HepG2 (cell line): ENCODE measurements around the gene CHN1. TPM values are rescaled to one million over a fixed set of nuclear protein-coding genes. Genes with fewer than 3 reads are reported as not detected.

ENCODE experiments used
- ATAC-seq: fragments of 200-7000 bp; cut with Tn5 transposase; 3 replicates; pipeline ENCODE4 v1.9.1; 2020; ENCODE audit warnings: mild to moderate bottlenecking, moderate library complexity
- BruUV-seq: library from RNA; stranded (reverse); fragments of 400-500 nt; replicated peaks from 2 replicates; lab custom pipeline; 2021; lab: Mats Ljungman, UMichigan
- CTCF ChIA-PET: fragments of 300-600 bp; formaldehyde crosslinking; extraction: SDS; loops from one replicate; lab custom pipeline; 2021; ENCODE audit warnings: low total read pairs, inconsistent platforms, low intra/inter-chr PET ratio; lab: Yijun Ruan, JAX
- POLR2A ChIA-PET: fragments of 350-600 bp; sonication (Branson Sonifier 250); formaldehyde crosslinking; loops from one replicate; lab custom pipeline; 2020; ENCODE audit warnings: antibody characterized with exemption, inconsistent platforms; lab: Yijun Ruan, JAX
- DNase-seq: peaks from one replicate; pipeline ENCODE4 v3.0.0-alpha.2; 2015; ENCODE audit warnings: low spot score
- FAIRE-seq: peaks from 3 replicates; lab custom pipeline; 2011; peaks lifted over from hg19 to GRCh38; lab: Jason Lieb, UNC
- H2AFZ ChIP-seq: one replicate; pipeline ENCODE4 v1.6.1; 2011; ENCODE audit warnings: low read length, inconsistent platforms
- H3K27ac ChIP-seq: fragments of 300-600 bp; 3 replicates; pipeline ENCODE4 v1.8.0; 2011; ENCODE audit warnings: mixed run types, mild to moderate bottlenecking, mixed read lengths, low read length, inconsistent platforms; ENCODE audit not compliant: insufficient read depth; ENCODE audit errors: extremely low read length
- H3K27me3 ChIP-seq, 2 experiments: fragments of 200-600 bp in 1 of 2; 2 replicates in 1 of 2; 3 replicates in 1 of 2; pipeline versions ENCODE4 v1.6.0 to v1.8.0; 2011; ENCODE audit warnings: low read length in 2 of 2, mild to moderate bottlenecking in 2 of 2, moderate library complexity in 2 of 2, inconsistent platforms in 1 of 2; ENCODE audit not compliant: insufficient read depth in 2 of 2, control insufficient read depth in 1 of 2
- H3K36me3 ChIP-seq, 2 experiments: fragments of 200-600 bp in 1 of 2; replicated peaks in 1 of 2; 2 replicates in 1 of 2; 3 replicates in 1 of 2; pipeline versions ENCODE4 v1.5.1 to v1.8.0; 2011; ENCODE audit warnings: low read length in 2 of 2, inconsistent platforms in 1 of 2; ENCODE audit not compliant: insufficient read depth in 2 of 2, control insufficient read depth in 1 of 2
- H3K4me1 ChIP-seq: 2 replicates; pipeline ENCODE4 v1.5.1; 2012; ENCODE audit warnings: low read length, inconsistent platforms; ENCODE audit not compliant: insufficient read depth
- H3K4me2 ChIP-seq: 2 replicates; pipeline ENCODE4 v1.6.0; 2011; ENCODE audit warnings: low read depth, low read length, inconsistent platforms
- H3K4me3 ChIP-seq, 3 experiments: fragments of 200-600 bp in 1 of 3; sonication (generic), shearing (Covaris generic) in 1 of 3; replicated peaks in 1 of 3; 2 replicates each; pipeline ENCODE4 v1.5.1; 2011 to 2016; ENCODE audit warnings: low read length in 3 of 3, inconsistent platforms in 2 of 3, low read depth in 2 of 3, mild to moderate bottlenecking in 2 of 3, control low read depth in 1 of 3, mixed read lengths in 1 of 3; ENCODE audit not compliant: insufficient read depth in 1 of 3
- H3K79me2 ChIP-seq: one replicate; pipeline ENCODE4 v1.6.1; 2011; ENCODE audit warnings: low read length, inconsistent platforms; ENCODE audit not compliant: insufficient read depth
- H3K9ac ChIP-seq: 2 replicates; pipeline ENCODE4 v1.6.0; 2011; ENCODE audit warnings: mild to moderate bottlenecking, low read depth, low read length, inconsistent platforms; ENCODE audit not compliant: insufficient read depth
- H3K9me3 ChIP-seq: 2 replicates; pipeline ENCODE4 v1.5.1; 2012; ENCODE audit warnings: mild to moderate bottlenecking, low read length
- H4K20me1 ChIP-seq: 2 replicates; pipeline ENCODE4 v1.6.0; 2011; ENCODE audit warnings: inconsistent platforms, mild to moderate bottlenecking, low read length, moderate library complexity; ENCODE audit not compliant: insufficient read depth
- AKAP8 ChIP-seq: sonication (generic); formaldehyde crosslinking; IDR thresholded peaks from 2 replicates; pipeline ENCODE4 v1.5.1; 2020; ENCODE audit warnings: mild to moderate bottlenecking, missing genetic modification reagents
- CENPT ChIP-seq: sonication (generic); formaldehyde crosslinking; IDR thresholded peaks from 2 replicates; pipeline ENCODE4 v1.8.0; 2022; ENCODE audit warnings: low read depth, mild to moderate bottlenecking, moderate library complexity, missing genetic modification reagents
- EZH2 ChIP-seq: conservative IDR thresholded peaks from 2 replicates; pipeline ENCODE4 v1.6.1; 2012; ENCODE audit warnings: mild to moderate bottlenecking, low read depth, low read length, moderate library complexity
- MTF2 ChIP-seq: sonication (generic); formaldehyde crosslinking; IDR thresholded peaks from 2 replicates; pipeline ENCODE4 v1.5.0; 2020; ENCODE audit warnings: missing genetic modification reagents, borderline replicate concordance
- NCOA2 ChIP-seq: sonication (generic); formaldehyde crosslinking; IDR thresholded peaks from 2 replicates; pipeline ENCODE4 v1.8.0; 2022; ENCODE audit warnings: inconsistent platforms
- NR2F6 ChIP-seq, 2 experiments: IDR thresholded peaks; 2 replicates each; pipeline ENCODE4 v1.6.1; 2016; ENCODE audit warnings: antibody characterized with exemption in 1 of 2, mild to moderate bottlenecking in 1 of 2
- PHB2 ChIP-seq: fragments of 450-650 bp; IDR thresholded peaks from 2 replicates; pipeline ENCODE4 v1.6.1; 2018; ENCODE audit not compliant: partially characterized antibody
- POGZ ChIP-seq: sonication (generic); formaldehyde crosslinking; IDR thresholded peaks from 2 replicates; pipeline ENCODE4 v1.4.0; 2020; ENCODE audit warnings: mild to moderate bottlenecking, missing genetic modification reagents
- RBM39 ChIP-seq: fragments of 200-400 bp; formaldehyde crosslinking; IDR thresholded peaks from one replicate; pipeline ENCODE4 v1.6.1; 2018; ENCODE audit warnings: antibody characterized with exemption, mild to moderate bottlenecking, low read depth, low read length; ENCODE audit not compliant: poor library complexity, severe bottlenecking
- ZNF761 ChIP-seq: sonication (generic); formaldehyde crosslinking; conservative IDR thresholded peaks from 2 replicates; pipeline ENCODE4 v1.4.0; 2020; ENCODE audit warnings: mild to moderate bottlenecking, missing genetic modification reagents
- WGBS: methylation state at CpG from one replicate; pipeline ENCODE4 v1.1.6; 2017; ENCODE audit warnings: low lambda C conversion rate; 5-methylcytosine and 5-hydroxymethylcytosine counted together
- in situ Hi-C: cut with HindIII; loops from 2 replicates; pipeline ENCODE4 v1.10.0; 2017; ENCODE audit warnings: low pct_unique_long_range_greater_than_20kb; ENCODE audit not compliant: extremely low pct_ligation_motif_present
- intact Hi-C: fragments of 100-400 bp; cut with micrococcal nuclease; formaldehyde crosslinking; loops from one replicate; pipeline ENCODE4 v1.10.0; 2022; ENCODE audit not compliant: unreplicated experiment
- polyA plus RNA-seq, 8 experiments: library from polyadenylated mRNA; depleted of rRNA in 3 of 8; stranded (reverse) in 7 of 8; unstranded in 1 of 8; fragments of >200 nt; fragmentation: Illumina TruSeq in 4 of 8; extraction: Trizol in 4 of 8; gene quantifications; 2 replicates each; pipeline versions ENCODE4 v1.2.1 to v1.2.3, GENCODE V29; 2011 to 2016; ENCODE audit warnings: low read depth in 4 of 8, missing spikeins in 1 of 8, mixed read lengths in 1 of 8; ENCODE audit not compliant: insufficient read depth in 1 of 8
- total RNA-seq, 5 experiments: library from RNA; depleted of rRNA; stranded (reverse); fragments of >200 nt; fragmentation: Illumina TruSeq; extraction: Trizol; gene quantifications; 2 replicates each; pipeline ENCODE4 v1.2.3, GENCODE V29; 2016; ENCODE audit warnings: low read depth in 1 of 5
- TF ChIP-seq, protein P1 (sequence below): sonication (generic); formaldehyde crosslinking; IDR thresholded peaks from 2 replicates; pipeline ENCODE4 v1.8.0; 2023; ENCODE audit warnings: mild to moderate bottlenecking, missing genetic modification reagents
- TF ChIP-seq, protein P2 (sequence below): sonication (generic); formaldehyde crosslinking; IDR thresholded peaks from 2 replicates; pipeline ENCODE4 v1.4.0; 2020; ENCODE audit warnings: mild to moderate bottlenecking, missing genetic modification reagents
- TF ChIP-seq, protein P3 (sequence below): sonication (generic); formaldehyde crosslinking; IDR thresholded peaks from 2 replicates; pipeline ENCODE4 v1.8.0; 2022; ENCODE audit warnings: missing genetic modification reagents, mild to moderate bottlenecking, moderate library complexity, borderline replicate concordance
- TF ChIP-seq, protein P4 (sequence below): sonication (generic); formaldehyde crosslinking; IDR thresholded peaks from 2 replicates; pipeline ENCODE4 v1.4.0; 2020; ENCODE audit warnings: missing genetic modification reagents, borderline replicate concordance
- TF ChIP-seq, protein P5 (sequence below): sonication (generic); formaldehyde crosslinking; IDR thresholded peaks from 2 replicates; pipeline ENCODE4 v1.4.0; 2020; ENCODE audit warnings: missing genetic modification reagents

The CHN1 gene
- total and polyA plus RNA-seq, 2 of the 13 experiments (the other 11 are each of a cell fraction or from before 2014, with no cell fraction given): 2.8 to 3.5 TPM

DNA sequence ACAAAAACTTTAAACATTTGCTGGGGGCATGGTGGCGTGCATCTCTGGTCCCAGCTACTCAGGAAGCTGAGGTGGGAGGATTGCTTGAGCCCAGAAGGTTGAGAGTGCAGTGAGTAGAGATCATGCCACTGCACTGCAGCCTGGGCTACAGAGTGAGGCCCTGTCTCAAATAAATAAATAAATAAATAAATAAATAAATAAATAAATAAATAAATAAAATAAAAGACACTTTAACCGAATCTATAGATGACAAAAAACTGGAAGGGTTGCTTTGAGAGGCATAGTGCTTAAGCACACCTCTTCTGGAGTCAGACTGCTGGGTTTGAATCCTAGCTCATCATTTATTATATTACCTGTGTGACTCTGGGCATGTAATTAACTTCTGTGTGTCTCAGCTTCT, 21.2 kb upstream of the CHN1 start:
- Histone ChIP-seq H3K4me1 (peaks cover 52% of the 10 kb centered on the region), H3K9me3 (no peaks in the 10 kb centered on the region), H3K79me2 (no peaks in the 10 kb centered on the region), H4K20me1 (no peaks in the 10 kb centered on the region), H2AFZ (no peak overlapping the region), H3K27ac (no peak overlapping the region), H3K27me3 (no peaks in the 10 kb centered on the region), H3K4me3 (no peak overlapping the region), H3K36me3 (no peaks in the 10 kb centered on the region), H3K9ac (no peak overlapping the region), H3K4me2 (no peak overlapping the region)
- ChIA-PET CTCF (no interaction called here), POLR2A (no interaction called here)
- FAIRE-seq: no peak
- 65% methylated on average over 2 of the region's 2 CpGs for WGBS
- intact Hi-C loops: no loop called here
- in situ Hi-C loops: loop anchor here (25.0 kb wide), 1 partner anchor 261 kb away; no protein-coding TSS in a partner anchor
- BruUV-seq: no TSS peak
- ATAC-seq: no peak
- no peak for DNase-seq
- no peak for TF ChIP-seq MTF2 (CRISPR knock-in tag)
- TF ChIP-seq, protein P1, sequence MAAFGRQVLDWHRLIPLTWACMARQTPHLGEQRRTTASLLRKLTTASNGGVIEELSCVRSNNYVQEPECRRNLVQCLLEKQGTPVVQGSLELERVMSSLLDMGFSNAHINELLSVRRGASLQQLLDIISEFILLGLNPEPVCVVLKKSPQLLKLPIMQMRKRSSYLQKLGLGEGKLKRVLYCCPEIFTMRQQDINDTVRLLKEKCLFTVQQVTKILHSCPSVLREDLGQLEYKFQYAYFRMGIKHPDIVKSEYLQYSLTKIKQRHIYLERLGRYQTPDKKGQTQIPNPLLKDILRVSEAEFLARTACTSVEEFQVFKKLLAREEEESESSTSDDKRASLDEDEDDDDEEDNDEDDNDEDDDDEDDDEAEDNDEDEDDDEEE: no peak
- TF ChIP-seq EZH2: no peak
- TF ChIP-seq RBM39: no peak
- TF ChIP-seq AKAP8: no peak
- TF ChIP-seq, protein P2, sequence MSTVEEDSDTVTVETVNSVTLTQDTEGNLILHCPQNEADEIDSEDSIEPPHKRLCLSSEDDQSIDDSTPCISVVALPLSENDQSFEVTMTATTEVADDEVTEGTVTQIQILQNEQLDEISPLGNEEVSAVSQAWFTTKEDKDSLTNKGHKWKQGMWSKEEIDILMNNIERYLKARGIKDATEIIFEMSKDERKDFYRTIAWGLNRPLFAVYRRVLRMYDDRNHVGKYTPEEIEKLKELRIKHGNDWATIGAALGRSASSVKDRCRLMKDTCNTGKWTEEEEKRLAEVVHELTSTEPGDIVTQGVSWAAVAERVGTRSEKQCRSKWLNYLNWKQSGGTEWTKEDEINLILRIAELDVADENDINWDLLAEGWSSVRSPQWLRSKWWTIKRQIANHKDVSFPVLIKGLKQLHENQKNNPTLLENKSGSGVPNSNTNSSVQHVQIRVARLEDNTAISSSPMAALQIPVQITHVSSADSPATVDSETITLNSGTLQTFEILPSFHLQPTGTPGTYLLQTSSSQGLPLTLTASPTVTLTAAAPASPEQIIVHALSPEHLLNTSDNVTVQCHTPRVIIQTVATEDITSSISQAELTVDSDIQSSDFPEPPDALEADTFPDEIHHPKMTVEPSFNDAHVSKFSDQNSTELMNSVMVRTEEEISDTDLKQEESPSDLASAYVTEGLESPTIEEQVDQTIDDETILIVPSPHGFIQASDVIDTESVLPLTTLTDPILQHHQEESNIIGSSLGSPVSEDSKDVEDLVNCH (CRISPR knock-in tag): no peak
- TF ChIP-seq, protein P3, sequence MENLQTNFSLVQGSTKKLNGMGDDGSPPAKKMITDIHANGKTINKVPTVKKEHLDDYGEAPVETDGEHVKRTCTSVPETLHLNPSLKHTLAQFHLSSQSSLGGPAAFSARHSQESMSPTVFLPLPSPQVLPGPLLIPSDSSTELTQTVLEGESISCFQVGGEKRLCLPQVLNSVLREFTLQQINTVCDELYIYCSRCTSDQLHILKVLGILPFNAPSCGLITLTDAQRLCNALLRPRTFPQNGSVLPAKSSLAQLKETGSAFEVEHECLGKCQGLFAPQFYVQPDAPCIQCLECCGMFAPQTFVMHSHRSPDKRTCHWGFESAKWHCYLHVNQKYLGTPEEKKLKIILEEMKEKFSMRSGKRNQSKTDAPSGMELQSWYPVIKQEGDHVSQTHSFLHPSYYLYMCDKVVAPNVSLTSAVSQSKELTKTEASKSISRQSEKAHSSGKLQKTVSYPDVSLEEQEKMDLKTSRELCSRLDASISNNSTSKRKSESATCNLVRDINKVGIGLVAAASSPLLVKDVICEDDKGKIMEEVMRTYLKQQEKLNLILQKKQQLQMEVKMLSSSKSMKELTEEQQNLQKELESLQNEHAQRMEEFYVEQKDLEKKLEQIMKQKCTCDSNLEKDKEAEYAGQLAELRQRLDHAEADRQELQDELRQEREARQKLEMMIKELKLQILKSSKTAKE (CRISPR knock-in tag): no peak
- TF ChIP-seq NCOA2 (CRISPR knock-in tag): no peak
- TF ChIP-seq PHB2: no peak
- TF ChIP-seq, protein P4, sequence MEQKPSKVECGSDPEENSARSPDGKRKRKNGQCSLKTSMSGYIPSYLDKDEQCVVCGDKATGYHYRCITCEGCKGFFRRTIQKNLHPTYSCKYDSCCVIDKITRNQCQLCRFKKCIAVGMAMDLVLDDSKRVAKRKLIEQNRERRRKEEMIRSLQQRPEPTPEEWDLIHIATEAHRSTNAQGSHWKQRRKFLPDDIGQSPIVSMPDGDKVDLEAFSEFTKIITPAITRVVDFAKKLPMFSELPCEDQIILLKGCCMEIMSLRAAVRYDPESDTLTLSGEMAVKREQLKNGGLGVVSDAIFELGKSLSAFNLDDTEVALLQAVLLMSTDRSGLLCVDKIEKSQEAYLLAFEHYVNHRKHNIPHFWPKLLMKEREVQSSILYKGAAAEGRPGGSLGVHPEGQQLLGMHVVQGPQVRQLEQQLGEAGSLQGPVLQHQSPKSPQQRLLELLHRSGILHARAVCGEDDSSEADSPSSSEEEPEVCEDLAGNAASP (CRISPR knock-in tag): no peak
- TF ChIP-seq CENPT (CRISPR knock-in tag): no peak
- TF ChIP-seq, protein P5, sequence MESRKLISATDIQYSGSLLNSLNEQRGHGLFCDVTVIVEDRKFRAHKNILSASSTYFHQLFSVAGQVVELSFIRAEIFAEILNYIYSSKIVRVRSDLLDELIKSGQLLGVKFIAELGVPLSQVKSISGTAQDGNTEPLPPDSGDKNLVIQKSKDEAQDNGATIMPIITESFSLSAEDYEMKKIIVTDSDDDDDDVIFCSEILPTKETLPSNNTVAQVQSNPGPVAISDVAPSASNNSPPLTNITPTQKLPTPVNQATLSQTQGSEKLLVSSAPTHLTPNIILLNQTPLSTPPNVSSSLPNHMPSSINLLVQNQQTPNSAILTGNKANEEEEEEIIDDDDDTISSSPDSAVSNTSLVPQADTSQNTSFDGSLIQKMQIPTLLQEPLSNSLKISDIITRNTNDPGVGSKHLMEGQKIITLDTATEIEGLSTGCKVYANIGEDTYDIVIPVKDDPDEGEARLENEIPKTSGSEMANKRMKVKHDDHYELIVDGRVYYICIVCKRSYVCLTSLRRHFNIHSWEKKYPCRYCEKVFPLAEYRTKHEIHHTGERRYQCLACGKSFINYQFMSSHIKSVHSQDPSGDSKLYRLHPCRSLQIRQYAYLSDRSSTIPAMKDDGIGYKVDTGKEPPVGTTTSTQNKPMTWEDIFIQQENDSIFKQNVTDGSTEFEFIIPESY (CRISPR knock-in tag): no peak
- TF ChIP-seq POGZ (CRISPR knock-in tag): no peak
- no peak for TF ChIP-seq ZNF761 (CRISPR knock-in tag)
- no peak for TF ChIP-seq NR2F6 (IDR thresholded peaks at IDR 0.05)
- no peak for TF ChIP-seq NR2F6 (CRISPR knock-in tag; IDR thresholded peaks at IDR 0.05)
